AG09309 (cell line): ENCODE data around the gene MMP20.

Source experiments
- DNase-seq: peaks from one replicate; pipeline ENCODE4 v3.0.0-alpha.2; 2010; ENCODE audit warnings: low read depth
- H3K4me3 ChIP-seq: 2 replicates; pipeline ENCODE4 v1.5.1; 2011; ENCODE audit warnings: mild to moderate bottlenecking, low read depth, low read length, moderate library complexity; ENCODE audit not compliant: control insufficient read depth
- TF ChIP-seq, protein P1 (sequence below): IDR thresholded peaks from 2 replicates; pipeline ENCODE4 v1.5.1; 2011; ENCODE audit warnings: mild to moderate bottlenecking, low read depth, low read length, inconsistent platforms; ENCODE audit not compliant: insufficient read depth, control insufficient read depth; ENCODE audit errors: missing control alignments

MMP20 gene

DNA sequence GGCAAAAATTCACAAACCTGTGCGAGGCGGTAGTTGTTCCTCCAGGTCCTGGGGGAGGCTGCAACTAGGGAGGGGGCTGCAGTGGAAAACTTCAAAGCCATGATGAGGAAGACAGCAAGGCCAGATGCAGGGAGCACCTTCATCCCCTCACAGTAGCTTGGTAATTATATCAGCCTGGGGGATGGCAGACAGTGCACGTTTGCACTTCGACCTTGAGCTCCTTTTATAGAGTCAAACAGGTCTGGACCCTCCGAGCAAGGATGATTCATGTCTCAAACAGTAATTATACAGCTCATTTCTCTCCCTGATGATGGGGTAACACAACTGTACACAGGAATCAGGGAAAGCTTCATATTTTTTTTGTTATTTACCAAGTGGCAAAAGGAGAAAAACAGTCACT is at the start of gene MMP20:
Gene MMP20 (minus strand): TSS at position 156 of the 400 bp plus-strand sequence. CDS start 13 bp downstream, at position 143.
- DNase-seq, result no peak
- TF ChIP-seq, protein P1, sequence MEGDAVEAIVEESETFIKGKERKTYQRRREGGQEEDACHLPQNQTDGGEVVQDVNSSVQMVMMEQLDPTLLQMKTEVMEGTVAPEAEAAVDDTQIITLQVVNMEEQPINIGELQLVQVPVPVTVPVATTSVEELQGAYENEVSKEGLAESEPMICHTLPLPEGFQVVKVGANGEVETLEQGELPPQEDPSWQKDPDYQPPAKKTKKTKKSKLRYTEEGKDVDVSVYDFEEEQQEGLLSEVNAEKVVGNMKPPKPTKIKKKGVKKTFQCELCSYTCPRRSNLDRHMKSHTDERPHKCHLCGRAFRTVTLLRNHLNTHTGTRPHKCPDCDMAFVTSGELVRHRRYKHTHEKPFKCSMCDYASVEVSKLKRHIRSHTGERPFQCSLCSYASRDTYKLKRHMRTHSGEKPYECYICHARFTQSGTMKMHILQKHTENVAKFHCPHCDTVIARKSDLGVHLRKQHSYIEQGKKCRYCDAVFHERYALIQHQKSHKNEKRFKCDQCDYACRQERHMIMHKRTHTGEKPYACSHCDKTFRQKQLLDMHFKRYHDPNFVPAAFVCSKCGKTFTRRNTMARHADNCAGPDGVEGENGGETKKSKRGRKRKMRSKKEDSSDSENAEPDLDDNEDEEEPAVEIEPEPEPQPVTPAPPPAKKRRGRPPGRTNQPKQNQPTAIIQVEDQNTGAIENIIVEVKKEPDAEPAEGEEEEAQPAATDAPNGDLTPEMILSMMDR, result no peak
- H3K4me3 ChIP-seq, result no peak within 1 kb of the TSS

GRCh38 chr11:102669664-102670063 is 44.5 kb upstream of the MMP20 start:
- TF ChIP-seq, protein P1, result no peak
- H3K4me3 ChIP-seq, result no peak overlapping the region
- DNase-seq, result no peak

DNA sequence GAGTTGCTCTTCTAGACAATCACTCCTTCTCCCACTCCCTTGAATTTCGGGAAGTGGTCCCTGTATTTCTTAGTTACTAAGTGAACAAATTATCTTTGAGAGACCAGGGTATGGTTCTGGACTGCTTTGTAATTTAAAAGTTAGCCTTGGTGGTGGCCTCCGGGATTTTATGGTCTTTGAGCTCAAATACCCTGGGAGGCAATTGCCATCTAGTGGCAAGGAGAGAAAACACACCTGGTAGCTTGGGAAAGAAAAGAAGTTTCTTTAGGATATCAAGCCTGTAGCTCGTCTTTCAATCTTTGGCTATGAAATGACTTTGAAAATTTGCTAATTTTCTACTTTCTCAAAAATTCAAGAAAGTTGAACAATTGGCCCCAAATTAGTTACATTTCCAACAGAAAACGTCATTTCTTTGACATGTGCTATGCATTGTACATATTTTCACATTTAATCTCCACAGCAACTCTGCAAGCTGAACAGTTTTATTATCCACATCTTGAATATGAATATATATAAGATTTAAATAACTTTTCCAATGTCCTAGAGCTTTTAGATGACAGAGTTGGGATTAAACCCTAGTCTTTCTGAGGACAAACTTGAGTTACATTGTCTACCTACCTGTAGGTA is 41.3 kb upstream of the MMP20 start:
- TF ChIP-seq, protein P1, result peak; percentile 80
- DNase-seq, result peak; percentile 8
- H3K4me3 ChIP-seq, result no peak overlapping the region

DNA sequence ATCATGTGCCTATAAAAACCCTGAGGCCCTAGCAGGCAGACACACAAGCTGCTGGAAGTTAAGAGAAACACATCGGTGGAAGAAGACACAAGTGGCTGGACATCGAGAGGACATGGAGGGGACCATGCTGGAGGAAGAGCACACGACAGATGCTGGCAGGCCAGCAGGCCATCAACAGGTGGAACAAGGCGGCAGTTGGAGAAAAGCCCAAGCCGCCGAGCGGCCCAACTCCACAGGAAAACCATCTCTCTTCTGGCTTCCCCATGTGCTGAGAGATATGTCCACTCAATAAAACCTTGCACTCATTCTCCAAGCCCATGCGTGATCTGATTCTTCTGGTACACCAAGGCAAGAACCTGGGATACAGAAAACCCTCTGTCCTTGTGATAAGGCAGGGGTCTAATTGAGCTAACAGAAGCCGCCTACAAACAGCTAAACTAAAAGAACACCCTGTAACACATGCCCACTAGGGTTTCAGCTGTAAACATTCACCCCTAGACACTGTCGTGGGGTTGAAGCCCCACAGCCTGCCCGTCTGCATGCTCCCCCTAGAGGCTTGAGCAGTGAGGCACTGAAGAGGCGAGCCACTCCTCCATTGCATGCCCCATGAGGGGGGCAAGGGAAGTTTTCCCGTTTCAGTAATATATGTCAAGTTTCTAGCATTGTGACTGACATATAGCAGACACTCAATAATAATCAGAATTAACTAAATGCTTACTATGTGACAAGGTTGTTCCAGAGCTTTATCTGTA is 39.0 kb upstream of the MMP20 start:
- TF ChIP-seq, protein P1, result peak; percentile 46
- DNase-seq, result no peak

GRCh38 chr11:102662607-102663006 is 37.5 kb upstream of the MMP20 start:
- no peak for DNase-seq
- H3K4me3 ChIP-seq, result no peak overlapping the region
- TF ChIP-seq, protein P1, result no peak

More for the DNA sequence above, 39.0 kb upstream of the MMP20 start:
- no peak overlapping the region for H3K4me3 ChIP-seq

GRCh38 chr11:102661040-102661439 is 35.9 kb upstream of the MMP20 start:
- DNase-seq, result no peak
- H3K4me3 ChIP-seq, result no peak overlapping the region
- TF ChIP-seq, protein P1, result no peak
